LNCaP clone FGC (cell line): ENCODE measurements around the gene SLCO3A1.

Source experiments
- DNase-seq: peaks from one replicate; pipeline ENCODE4 v3.0.0-alpha.2; 2011; ENCODE audit warnings: low read depth
- H3K4me3 ChIP-seq: 2 replicates; pipeline ENCODE4 v1.5.1; 2011; ENCODE audit warnings: mild to moderate bottlenecking, low read depth, low read length, control low read depth
- CTCF ChIP-seq: IDR thresholded peaks from 2 replicates; pipeline ENCODE4 v1.5.1; 2012; ENCODE audit warnings: mild to moderate bottlenecking; ENCODE audit not compliant: control insufficient read depth, insufficient read depth; ENCODE audit errors: extremely low read depth

The SLCO3A1 gene

GRCh38 chr15:91904942-91905341 is 51.4 kb downstream of the SLCO3A1 start:
- no peak for TF ChIP-seq CTCF
- H3K4me3 ChIP-seq: no peak overlapping the region
- no peak for DNase-seq

- no peak for TF ChIP-seq CTCF
- DNase-seq: no peak
- no peak overlapping the region for H3K4me3 ChIP-seq
Measured at GRCh38 chr15:91908391-91908790, 54.9 kb downstream of the SLCO3A1 start.

GRCh38 chr15:91909111-91909510 is 55.6 kb downstream of the SLCO3A1 start:
- TF ChIP-seq CTCF: no peak
- H3K4me3 ChIP-seq: no peak overlapping the region
- DNase-seq: no peak

- TF ChIP-seq CTCF: no peak
Measured at GRCh38 chr15:91909574-91909973, 56.1 kb downstream of the SLCO3A1 start.

GRCh38 chr15:91911844-91912243 is 58.3 kb downstream of the SLCO3A1 start:
- H3K4me3 ChIP-seq: no peak overlapping the region
- TF ChIP-seq CTCF: no peak
- DNase-seq: no peak

More at GRCh38 chr15:91909574-91909973, 56.1 kb downstream of the SLCO3A1 start:
- no peak for DNase-seq
- no peak overlapping the region for H3K4me3 ChIP-seq

- no peak for DNase-seq
- H3K4me3 ChIP-seq: no peak overlapping the region
- TF ChIP-seq CTCF: no peak
Measured at GRCh38 chr15:91912336-91912735, 58.8 kb downstream of the SLCO3A1 start.

- TF ChIP-seq CTCF: no peak
- no peak for DNase-seq
- H3K4me3 ChIP-seq: no peak overlapping the region
Measured at GRCh38 chr15:91913560-91913959, 60.1 kb downstream of the SLCO3A1 start.
